IMR-90 (cell line): ENCODE data around the gene TOR2A. TPM values are rescaled to one million over a fixed set of nuclear protein-coding genes. Genes with fewer than 3 reads are reported as not detected.

Source experiments
- ATAC-seq: fragments of 200-7000 bp; cut with Tn5 transposase; 2 replicates; pipeline ENCODE4 v1.9.1; 2020; ENCODE audit warnings: low read depth, mild to moderate bottlenecking, moderate library complexity
- BruUV-seq: library from RNA; stranded (reverse); fragments of 400-500 nt; replicated peaks from 2 replicates; lab custom pipeline; 2021; lab: Mats Ljungman, UMichigan
- CTCF ChIA-PET: fragments of 300-600 bp; formaldehyde crosslinking; extraction: SDS; loops from one replicate; lab custom pipeline; 2021; ENCODE audit warnings: antibody characterized with exemption; lab: Yijun Ruan, JAX
- POLR2A ChIA-PET: fragments of 300-600 bp; sonication (Branson Sonifier 250); formaldehyde crosslinking; loops from one replicate; lab custom pipeline; 2022; ENCODE audit warnings: antibody characterized with exemption; ENCODE audit not compliant: unreplicated experiment; lab: Charles Lee
- DNase-seq: peaks from one replicate; pipeline ENCODE4 v3.0.0; 2013
- H2AFZ ChIP-seq: replicated peaks from 2 replicates; pipeline ENCODE3; 2013; ENCODE audit warnings: low read length, mild to moderate bottlenecking; ENCODE audit not compliant: poor library complexity
- H2AK5ac ChIP-seq: 2 replicates; pipeline ENCODE4 v1.6.1; 2013; ENCODE audit warnings: low read depth, low read length, inconsistent platforms
- H2AK9ac ChIP-seq: replicated peaks from 2 replicates; pipeline ENCODE3; 2013; ENCODE audit warnings: mild to moderate bottlenecking, low read depth, low read length, moderate library complexity; ENCODE audit not compliant: poor library complexity
- H2BK120ac ChIP-seq: 2 replicates; pipeline ENCODE4 v1.6.1; 2013; ENCODE audit warnings: low read depth, low read length, inconsistent platforms
- H2BK15ac ChIP-seq: 3 replicates; pipeline ENCODE4 v1.6.1; 2013; ENCODE audit warnings: low read depth, low read length, inconsistent platforms
- H2BK20ac ChIP-seq: 2 replicates; pipeline ENCODE4 v1.6.1; 2013; ENCODE audit warnings: low read depth, mild to moderate bottlenecking, inconsistent platforms, low read length, moderate library complexity
- H2BK5ac ChIP-seq: 2 replicates; pipeline ENCODE4 v1.6.1; 2013; ENCODE audit warnings: mild to moderate bottlenecking, low read depth, low read length, inconsistent platforms; ENCODE audit not compliant: poor library complexity, severe bottlenecking
- H3K14ac ChIP-seq: replicated peaks from 2 replicates; pipeline ENCODE4 v1.6.1; 2013; ENCODE audit warnings: low read depth, low read length, inconsistent platforms
- H3K18ac ChIP-seq: 2 replicates; pipeline ENCODE4 v1.6.1; 2013; ENCODE audit warnings: low read depth, low read length, control low read depth
- H3K23ac ChIP-seq: 2 replicates; pipeline ENCODE4 v1.6.1; 2013; ENCODE audit warnings: low read depth, low read length, inconsistent platforms
- H3K27ac ChIP-seq: 2 replicates; pipeline ENCODE4 v1.5.1; 2013; ENCODE audit warnings: mild to moderate bottlenecking, control low read depth, low read length; ENCODE audit not compliant: insufficient read depth
- H3K27me3 ChIP-seq: 2 replicates; pipeline ENCODE4 v1.6.1; 2013; ENCODE audit warnings: low read length; ENCODE audit not compliant: control insufficient read depth, insufficient read depth
- H3K36me3 ChIP-seq: 2 replicates; pipeline ENCODE4 v1.6.1; 2013; ENCODE audit warnings: low read length, mixed read lengths; ENCODE audit not compliant: control insufficient read depth, insufficient read depth
- H3K4ac ChIP-seq: 2 replicates; pipeline ENCODE4 v1.6.1; 2013; ENCODE audit warnings: low read depth, low read length, inconsistent platforms
- H3K4me1 ChIP-seq: 2 replicates; pipeline ENCODE4 v1.6.1; 2013; ENCODE audit warnings: low read length, mixed read lengths; ENCODE audit not compliant: control insufficient read depth, insufficient read depth
- H3K4me2 ChIP-seq: 2 replicates; pipeline ENCODE4 v1.6.1; 2013; ENCODE audit warnings: low read depth, mild to moderate bottlenecking, control low read depth, low read length, moderate library complexity
- H3K4me3 ChIP-seq: 2 replicates; pipeline ENCODE4 v1.5.1; 2013; ENCODE audit warnings: low read depth, mild to moderate bottlenecking, control low read depth, low read length, moderate library complexity; ENCODE audit not compliant: insufficient read depth
- H3K56ac ChIP-seq: 2 replicates; pipeline ENCODE4 v1.6.1; 2013; ENCODE audit warnings: low read length, inconsistent platforms; ENCODE audit not compliant: insufficient read depth; ENCODE audit errors: extremely low read depth
- H3K79me1 ChIP-seq, 2 experiments: 2 replicates each; pipeline ENCODE4 v1.6.1; 2013; ENCODE audit warnings: low read length in 2 of 2, inconsistent platforms in 1 of 2, low read depth in 1 of 2
- H3K9ac ChIP-seq: 2 replicates; pipeline ENCODE4 v1.6.1; 2013; ENCODE audit warnings: low read depth, low read length, control low read depth
- H3K9me1 ChIP-seq: 2 replicates; pipeline ENCODE4 v1.6.1; 2013; ENCODE audit warnings: low read length, inconsistent platforms; ENCODE audit not compliant: insufficient read depth
- H3K9me3 ChIP-seq: 2 replicates; pipeline ENCODE4 v1.6.1; 2013; ENCODE audit warnings: low read length; ENCODE audit not compliant: control insufficient read depth, insufficient read depth
- H4K20me1 ChIP-seq: 2 replicates; pipeline ENCODE4 v1.6.1; 2013; ENCODE audit warnings: low read length, inconsistent platforms; ENCODE audit not compliant: insufficient read depth
- H4K5ac ChIP-seq: 2 replicates; pipeline ENCODE4 v1.6.1; 2013; ENCODE audit warnings: mild to moderate bottlenecking, low read depth, low read length, control low read depth
- H4K8ac ChIP-seq, 2 experiments: 2 replicates each; pipeline ENCODE4 v1.6.1; 2013; ENCODE audit warnings: low read depth in 2 of 2, low read length in 2 of 2, control low read depth in 1 of 2, inconsistent platforms in 1 of 2
- H4K91ac ChIP-seq: 2 replicates; pipeline ENCODE4 v1.6.1; 2013; ENCODE audit warnings: low read depth, low read length, inconsistent platforms; ENCODE audit not compliant: insufficient read depth
- BHLHE40 ChIP-seq: fragments of 150-350 bp; IDR thresholded peaks from 2 replicates; pipeline ENCODE4 v1.6.1; 2016; ENCODE audit warnings: mild to moderate bottlenecking, low read depth, low read length
- CEBPB ChIP-seq: IDR thresholded peaks from 2 replicates; pipeline ENCODE4 v1.6.1; 2012; ENCODE audit warnings: low read depth, low read length, improper control_type of control experiment
- MAFK ChIP-seq: IDR thresholded peaks from 2 replicates; pipeline ENCODE4 v1.6.1; 2012; ENCODE audit warnings: low read depth, low read length, improper control_type of control experiment
- MAZ ChIP-seq: IDR thresholded peaks from 2 replicates; pipeline ENCODE4 v1.6.1; 2012; ENCODE audit warnings: low read depth, mild to moderate bottlenecking, low read length, improper control_type of control experiment, moderate library complexity, borderline replicate concordance
- MXI1 ChIP-seq: IDR thresholded peaks from 2 replicates; pipeline ENCODE4 v1.6.1; 2012; ENCODE audit warnings: low read depth, mild to moderate bottlenecking, low read length, moderate library complexity, borderline replicate concordance
- NFE2L2 ChIP-seq: fragments of 150-350 bp; IDR thresholded peaks from 2 replicates; pipeline ENCODE4 v1.6.1; 2016; ENCODE audit warnings: low read depth, mild to moderate bottlenecking, low read length
- POLR2A ChIP-seq: IDR thresholded peaks from 2 replicates; pipeline ENCODE4 v1.6.1; 2012; ENCODE audit warnings: mild to moderate bottlenecking, low read depth, low read length
- RAD21 ChIP-seq: IDR thresholded peaks from 2 replicates; pipeline ENCODE4 v1.6.1; 2012; ENCODE audit warnings: low read length, improper control_type of control experiment
- RCOR1 ChIP-seq: IDR thresholded peaks from 2 replicates; pipeline ENCODE4 v1.6.1; 2012; ENCODE audit warnings: mild to moderate bottlenecking, low read length, improper control_type of control experiment; ENCODE audit not compliant: insufficient replicate concordance
- RFX5 ChIP-seq: IDR thresholded peaks from 2 replicates; pipeline ENCODE4 v1.8.0; 2012; ENCODE audit warnings: low read depth, mild to moderate bottlenecking, low read length, moderate library complexity
- SMC3 ChIP-seq: fragments of 150-350 bp; IDR thresholded peaks from 2 replicates; pipeline ENCODE4 v1.6.1; 2016; ENCODE audit warnings: low read depth, mild to moderate bottlenecking, antibody characterized with exemption, low read length, moderate library complexity
- USF2 ChIP-seq: fragments of 150-350 bp; IDR thresholded peaks from 2 replicates; pipeline ENCODE4 v1.6.1; 2017; ENCODE audit warnings: mild to moderate bottlenecking, antibody characterized with exemption, low read length, low read depth
- WGBS, 2 experiments: methylation state at CpG; one replicate each; pipeline versions ENCODE4 v1.1.5 to v1.1.7; 2013; ENCODE audit warnings: missing lambda C conversion rate in 2 of 2; ENCODE audit not compliant: insufficient read length in 1 of 2; ENCODE audit errors: extremely low coverage in 2 of 2; 5-methylcytosine and 5-hydroxymethylcytosine counted together
- dilution Hi-C: fragments of 300-500 bp; cut with HindIII; formaldehyde crosslinking; loops from one replicate; pipeline ENCODE4 v1.14.3; 2018; ENCODE audit warnings: low sequenced_read_pairs; ENCODE audit not compliant: unreplicated experiment
- in situ Hi-C: fragments of 300-500 bp; cut with MboI; formaldehyde crosslinking; loops from 3 replicates; pipeline ENCODE4 v1.14.3; 2019; ENCODE audit warnings: low sequenced_read_pairs, inconsistent platforms, mixed read lengths
- intact Hi-C: fragments of 100-400 bp; cut with micrococcal nuclease; formaldehyde crosslinking; loops from 2 replicates; pipeline ENCODE4 v1.10.0; 2022
- polyA plus RNA-seq, 3 experiments: library from polyadenylated mRNA; depleted of rRNA; stranded (reverse); fragments of >200 nt; gene quantifications; 2 replicates each; pipeline ENCODE4 v1.2.3, GENCODE V29; 2012; ENCODE audit warnings: low replicate concordance in 1 of 3
- total RNA-seq: library from RNA; depleted of rRNA; stranded (reverse); fragments of >200 nt; gene quantifications from 2 replicates; pipeline ENCODE4 v1.2.3, GENCODE V29; 2012
- TF ChIP-seq, protein P1 (sequence below): fragments of 150-350 bp; IDR thresholded peaks from 2 replicates; pipeline ENCODE4 v1.6.1; 2016; ENCODE audit warnings: low read depth, mild to moderate bottlenecking, low read length, moderate library complexity, borderline replicate concordance

TOR2A gene
- total and polyA plus RNA-seq, 2 of the 4 experiments (the other 2 are of a cell fraction): 0.90 to 12.5 TPM

- H3K4me2 ChIP-seq: no peak overlapping the region
- H3K9me3 ChIP-seq: no peaks in the 10 kb centered on the region
Measured at GRCh38 chr9:127741831-127742434, 6.8 kb upstream of the TOR2A start.

More at GRCh38 chr9:127741831-127742434, 6.8 kb upstream of the TOR2A start:
- in situ Hi-C loops: no loop called here
- Histone ChIP-seq H3K27me3 (peaks cover 16% of the 10 kb centered on the region; the same call in 1 of the 2 replicates), H2BK20ac (no peak overlapping the region), H3K9ac (no peak overlapping the region), H2BK5ac (no peak overlapping the region), H4K20me1 (peaks cover 7% of the 10 kb centered on the region; the same call in 1 of the 2 replicates), H3K4me1 (no peaks in the 10 kb centered on the region), H3K56ac (no peak overlapping the region), H3K23ac (no peak overlapping the region), H3K4ac (no peak overlapping the region), H2AK5ac (no peak overlapping the region), H2AK9ac (no peak overlapping the region), H2BK120ac (no peak overlapping the region), H3K9me1 (0 out of 2 replicates have a peak, but pooled peaks cover 5% of the 10 kb centered on the region), H2AFZ (peak overlapping the region; percentile 21), H3K18ac (no peak overlapping the region), H3K4me3 (no peak overlapping the region; the same call in 1 of the 2 replicates), H3K14ac (no peak overlapping the region), H4K91ac (no peak overlapping the region), H3K36me3 (no peaks in the 10 kb centered on the region), H3K79me1 (no peaks in the 10 kb centered on the region), H2BK15ac (no peak overlapping the region), H4K5ac (no peak overlapping the region), H4K8ac (no peak overlapping the region), H3K27ac (no peak overlapping the region)
- TF ChIP-seq, protein P1, sequence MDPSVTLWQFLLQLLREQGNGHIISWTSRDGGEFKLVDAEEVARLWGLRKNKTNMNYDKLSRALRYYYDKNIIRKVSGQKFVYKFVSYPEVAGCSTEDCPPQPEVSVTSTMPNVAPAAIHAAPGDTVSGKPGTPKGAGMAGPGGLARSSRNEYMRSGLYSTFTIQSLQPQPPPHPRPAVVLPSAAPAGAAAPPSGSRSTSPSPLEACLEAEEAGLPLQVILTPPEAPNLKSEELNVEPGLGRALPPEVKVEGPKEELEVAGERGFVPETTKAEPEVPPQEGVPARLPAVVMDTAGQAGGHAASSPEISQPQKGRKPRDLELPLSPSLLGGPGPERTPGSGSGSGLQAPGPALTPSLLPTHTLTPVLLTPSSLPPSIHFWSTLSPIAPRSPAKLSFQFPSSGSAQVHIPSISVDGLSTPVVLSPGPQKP: no peak
- no peak for TF ChIP-seq CEBPB
- no peak for TF ChIP-seq RAD21
- no peak for TF ChIP-seq MXI1
- no peak for TF ChIP-seq BHLHE40
- TF ChIP-seq USF2: no peak
- no peak for TF ChIP-seq POLR2A
- no peak for TF ChIP-seq MAZ
- no peak for TF ChIP-seq MAFK
- TF ChIP-seq SMC3: no peak
- no peak for TF ChIP-seq RCOR1
- no peak for TF ChIP-seq RFX5
- TF ChIP-seq NFE2L2: no peak
- intact Hi-C loops: loop anchor here (5.0 kb wide), 1 partner anchor 375 kb away; no protein-coding TSS in a partner anchor
- dilution Hi-C loops: no loop called here
- ChIA-PET POLR2A (no interaction called here), CTCF (no interaction called here)
- no TSS peak for BruUV-seq
- DNase-seq (no peak), ATAC-seq (no peak)
- WGBS, 2 experiments: 51% methylated on average over 11 of the region's 38 CpGs; no CpG with 5 or more reads in 1 of the 2 experiments
